ELF-1 (cell line): ENCODE results near the gene IL36B.
A peak's percentile ranks its signal among the peaks of the same experiment; 100 is the strongest.
"Not testable (repeated sequence)": the region's sequence is repeated elsewhere in the genome, so short reads cannot be mapped to it uniquely, and the experiment has no call there.

Experiments used
- DNase-seq: peaks from one replicate; pipeline ENCODE4 v3.0.0-alpha.2; 2016; ENCODE audit warnings: low read depth, low spot score

Gene IL36B

GRCh38 chr2:113052396-113052917 is at the start of gene IL36B:
IL36B (minus strand) TSS chr2:113052867.
- no peak for DNase-seq

GRCh38 chr2:113102133-113102532 is 49.5 kb upstream of the IL36B start:
- no peak for DNase-seq

GRCh38 chr2:113098532-113098931 is 45.9 kb upstream of the IL36B start:
- DNase-seq, result no peak

GRCh38 chr2:113098041-113098440 is 45.4 kb upstream of the IL36B start:
- DNase-seq, result no peak

- not testable (repeated sequence) for DNase-seq
Observed at GRCh38 chr2:113096842-113097618, 44.4 kb upstream of the IL36B start.

GRCh38 chr2:113096306-113096705 is 43.6 kb upstream of the IL36B start:
- DNase-seq, result not testable (repeated sequence)

GRCh38 chr2:113093613-113093977 is 40.9 kb upstream of the IL36B start:
- DNase-seq, result no peak

- no peak for DNase-seq
Observed at GRCh38 chr2:113092864-113093612, 40.4 kb upstream of the IL36B start.

GRCh38 chr2:113091231-113091896 is 38.7 kb upstream of the IL36B start:
- no peak for DNase-seq

- no peak for DNase-seq
Observed at GRCh38 chr2:113089916-113090315, 37.2 kb upstream of the IL36B start.

- no peak for DNase-seq
Observed at GRCh38 chr2:113088213-113088992, 35.7 kb upstream of the IL36B start.

GRCh38 chr2:113085542-113085941 is 32.9 kb upstream of the IL36B start:
- no peak for DNase-seq

- DNase-seq, result no peak
Observed at GRCh38 chr2:113084249-113085000, 31.8 kb upstream of the IL36B start.

- DNase-seq, result no peak
Observed at GRCh38 chr2:113083296-113083695, 30.6 kb upstream of the IL36B start.

GRCh38 chr2:113081488-113082210 is 29.0 kb upstream of the IL36B start:
- DNase-seq, result no peak

GRCh38 chr2:113080134-113080533 is 27.5 kb upstream of the IL36B start:
- peak; percentile 70 for DNase-seq

GRCh38 chr2:113079131-113079530 is 26.5 kb upstream of the IL36B start:
- DNase-seq, result no peak

GRCh38 chr2:113078350-113078839 is 25.7 kb upstream of the IL36B start:
- DNase-seq, result no peak

GRCh38 chr2:113077921-113078320 is 25.3 kb upstream of the IL36B start:
- DNase-seq, result no peak
